GM23338 (cell line): ENCODE data around the gene EMID1. TPM values are rescaled to one million over a fixed set of nuclear protein-coding genes. Genes with fewer than 3 reads are reported as not detected.

Source experiments
- ATAC-seq: fragments of 200-7000 bp; cut with Tn5 transposase; 3 replicates; pipeline ENCODE4 v1.9.1; 2020
- DNase-seq: peaks from one replicate; pipeline ENCODE4 v3.0.0-alpha.2; 2015; ENCODE audit warnings: low spot score
- H2AFZ ChIP-seq: fragments of 200-600 bp; sonication (generic); 2 replicates; pipeline ENCODE4 v1.8.0; 2016; ENCODE audit warnings: antibody characterized with exemption, mild to moderate bottlenecking, moderate library complexity
- H3F3A ChIP-seq: fragments of 200-600 bp; sonication (generic); replicated peaks from 2 replicates; pipeline ENCODE4 v1.8.0; 2017; ENCODE audit warnings: antibody characterized with exemption, mixed run types, low read depth
- H3K27ac ChIP-seq: fragments of 200-600 bp; sonication (generic); 2 replicates; pipeline ENCODE4 v1.6.1; 2016; ENCODE audit warnings: low read depth
- H3K27me3 ChIP-seq: fragments of 200-600 bp; sonication (generic); 2 replicates; pipeline ENCODE4 v1.8.0; 2016; ENCODE audit warnings: mild to moderate bottlenecking, mixed run types, moderate library complexity; ENCODE audit not compliant: insufficient read depth
- H3K36me3 ChIP-seq: fragments of 200-600 bp; sonication (generic); 2 replicates; pipeline ENCODE4 v1.8.0; 2016; ENCODE audit warnings: mild to moderate bottlenecking; ENCODE audit not compliant: insufficient read depth
- H3K4me1 ChIP-seq: fragments of 200-600 bp; sonication (generic); 2 replicates; pipeline ENCODE4 v1.8.0; 2016; ENCODE audit warnings: mild to moderate bottlenecking, moderate library complexity; ENCODE audit not compliant: insufficient read depth
- H3K4me2 ChIP-seq: fragments of 200-600 bp; sonication (generic); 2 replicates; pipeline ENCODE4 v1.7.1; 2017; ENCODE audit warnings: mixed run types
- H3K4me3 ChIP-seq: fragments of 200-600 bp; sonication (generic); 2 replicates; pipeline ENCODE4 v1.6.1; 2016; ENCODE audit warnings: mixed run types
- H3K79me2 ChIP-seq: fragments of 200-600 bp; sonication (generic); replicated peaks from 2 replicates; pipeline ENCODE4 v1.8.0; 2017; ENCODE audit warnings: mild to moderate bottlenecking; ENCODE audit not compliant: insufficient read depth
- H3K9me2 ChIP-seq: fragments of 200-600 bp; sonication (generic); 2 replicates; pipeline ENCODE4 v1.8.0; 2017; ENCODE audit not compliant: insufficient read depth
- H4K20me1 ChIP-seq: fragments of 200-600 bp; sonication (generic); replicated peaks from 2 replicates; pipeline ENCODE4 v1.8.0; 2017; ENCODE audit warnings: mild to moderate bottlenecking; ENCODE audit not compliant: insufficient read depth
- H3K27ac Mint-ChIP-seq: 2 replicates; pipeline ENCODE4 v1.8.0; 2020; ENCODE audit warnings: inconsistent platforms, mild to moderate bottlenecking, moderate library complexity, mixed read lengths
- H3K27me3 Mint-ChIP-seq: 3 replicates; pipeline ENCODE4 v1.8.0; 2022; ENCODE audit warnings: low read depth, mild to moderate bottlenecking, moderate library complexity, mixed read lengths, inconsistent platforms; ENCODE audit not compliant: insufficient read depth, poor library complexity
- H3K36me3 Mint-ChIP-seq: 3 replicates; pipeline ENCODE4 v1.8.0; 2021; ENCODE audit warnings: low read depth, mild to moderate bottlenecking, inconsistent platforms, moderate library complexity, mixed read lengths
- H3K4me1 Mint-ChIP-seq: 3 replicates; pipeline ENCODE4 v1.8.0; 2020; ENCODE audit warnings: mild to moderate bottlenecking, inconsistent platforms, mixed read lengths
- H3K4me3 Mint-ChIP-seq: 3 replicates; pipeline ENCODE4 v1.8.0; 2021; ENCODE audit warnings: moderate library complexity, mild to moderate bottlenecking, inconsistent platforms, mixed read lengths
- H3K9me3 Mint-ChIP-seq: 3 replicates; pipeline ENCODE4 v1.8.0; 2020; ENCODE audit warnings: moderate library complexity, mild to moderate bottlenecking, inconsistent platforms, mixed read lengths
- CREB1 ChIP-seq: fragments of 250-450 bp; sonication (Bioruptor Pico); IDR thresholded peaks from 2 replicates; pipeline ENCODE4 v1.5.0; 2020; ENCODE audit warnings: low read depth, mild to moderate bottlenecking, moderate library complexity
- EZH2 ChIP-seq: fragments of 200-600 bp; sonication (generic); IDR thresholded peaks from one replicate; pipeline ENCODE4 v1.8.0; 2017; ENCODE audit warnings: antibody characterized with exemption, mild to moderate bottlenecking, low read depth; ENCODE audit not compliant: unreplicated experiment
- EZH2phosphoT487 ChIP-seq: fragments of 200-600 bp; sonication (generic); IDR thresholded peaks from one replicate; pipeline ENCODE4 v1.8.1; 2018; ENCODE audit warnings: antibody characterized with exemption; ENCODE audit not compliant: unreplicated experiment
- JUNB ChIP-seq: IDR thresholded peaks from one replicate; pipeline ENCODE4 v1.6.1; 2016; ENCODE audit warnings: antibody characterized with exemption; ENCODE audit not compliant: unreplicated experiment
- NANOG ChIP-seq: IDR thresholded peaks from 2 replicates; pipeline ENCODE4 v1.6.1; 2016; ENCODE audit warnings: antibody characterized with exemption, borderline replicate concordance
- POLR2AphosphoS5 ChIP-seq: IDR thresholded peaks from 2 replicates; pipeline ENCODE4 v1.6.1; 2016; ENCODE audit warnings: antibody characterized with exemption, low read depth
- STAT1 ChIP-seq: IDR thresholded peaks from one replicate; pipeline ENCODE4 v1.6.1; 2016; ENCODE audit warnings: antibody characterized with exemption; ENCODE audit not compliant: unreplicated experiment
- ZNF114 ChIP-seq: fragments of 250-450 bp; sonication (Bioruptor Pico); IDR thresholded peaks from 2 replicates; pipeline ENCODE4 v1.5.0; 2020; ENCODE audit warnings: mild to moderate bottlenecking, moderate library complexity
- ZNF331 ChIP-seq: fragments of 250-450 bp; sonication (Bioruptor Pico); IDR thresholded peaks from 2 replicates; pipeline ENCODE4 v1.5.0; 2020; ENCODE audit warnings: low read depth, mild to moderate bottlenecking, moderate library complexity
- polyA plus RNA-seq: library from polyadenylated mRNA; unstranded; fragments of >200 nt; fragmentation: Nextera tagmentation; extraction: Ambion mirVana; gene quantifications from 2 replicates; pipeline ENCODE4 v1.2.1, GENCODE V29; 2016
- total RNA-seq: library from RNA; depleted of rRNA; stranded (reverse); fragments of >200 nt; shearing (Covaris generic); gene quantifications from 2 replicates; pipeline ENCODE4 v1.2.3, GENCODE V29; 2014
- TF ChIP-seq, protein P1 (sequence below): IDR thresholded peaks from 2 replicates; pipeline ENCODE4 v1.6.1; 2016; ENCODE audit warnings: antibody characterized with exemption
- TF ChIP-seq, protein P2 (sequence below): IDR thresholded peaks from one replicate; pipeline ENCODE4 v1.6.1; 2018; ENCODE audit warnings: antibody characterized with exemption; ENCODE audit not compliant: unreplicated experiment
- TF ChIP-seq, protein P3 (sequence below), 2 experiments: fragments of 200-600 bp in 1 of 2; sonication (generic) in 1 of 2; conservative IDR thresholded peaks; 2 replicates each; pipeline versions ENCODE4 v1.5.1 to v1.6.1; 2016 to 2017; ENCODE audit warnings: antibody characterized with exemption in 2 of 2, low read depth in 2 of 2, mild to moderate bottlenecking in 2 of 2, moderate library complexity in 1 of 2
- TF ChIP-seq, protein P4 (sequence below): fragments of 250-450 bp; sonication (Bioruptor Pico); IDR thresholded peaks from 2 replicates; pipeline ENCODE4 v1.5.0; 2020; ENCODE audit warnings: mild to moderate bottlenecking, moderate library complexity

EMID1 gene
- total and polyA plus RNA-seq, 2 experiments from 2014 or later, result 3.0 to 13.4 TPM

DNA sequence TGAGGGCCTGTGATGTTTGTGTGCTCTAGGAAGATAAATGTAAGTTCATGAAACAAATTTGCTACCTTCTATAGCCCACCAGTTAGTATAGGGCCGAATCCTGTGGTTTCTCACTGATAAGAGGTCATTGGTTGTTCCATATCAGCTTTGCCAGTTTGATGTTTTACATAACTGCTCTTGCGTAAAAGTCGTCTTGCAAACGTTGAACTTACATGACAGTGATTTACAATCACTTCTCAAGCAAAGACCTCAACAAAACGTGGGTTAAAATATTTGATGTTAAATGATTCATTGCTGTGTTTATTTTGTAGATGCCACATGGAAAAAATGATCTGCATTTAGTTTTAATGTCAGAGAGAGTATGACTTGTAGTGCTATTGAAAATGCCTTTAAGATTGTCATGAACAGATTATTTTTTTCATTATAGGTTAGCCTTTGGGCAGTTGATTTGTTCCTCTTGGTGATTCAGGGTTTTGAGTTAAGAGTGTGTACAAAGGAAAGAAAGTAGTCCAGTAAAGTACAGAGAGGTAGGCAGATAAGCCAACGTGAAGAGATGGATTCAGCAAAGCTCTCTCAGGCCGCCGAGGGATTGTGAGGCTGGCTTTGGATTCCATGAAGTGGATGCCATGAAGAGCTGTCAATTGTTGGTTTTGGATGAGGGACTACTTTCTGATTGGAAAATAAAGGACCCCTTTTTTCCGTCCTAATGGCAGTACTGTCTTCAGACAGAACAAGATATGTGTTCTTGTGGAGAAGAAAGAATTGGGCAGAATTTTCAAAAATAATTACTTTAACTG is 65.0 kb downstream of the EMID1 start:
- Histone ChIP-seq H3K9me2 (no peaks in the 10 kb centered on the region), H3K27ac (no peak overlapping the region), H3K4me2 (peak overlapping the region; percentile 100), H4K20me1 (peaks cover 59% of the 10 kb centered on the region), H3K79me2 (peaks cover 97% of the 10 kb centered on the region), H3K4me1 (peaks cover 34% of the 10 kb centered on the region), H3F3A (peaks cover 5% of the 10 kb centered on the region), H2AFZ (no peak overlapping the region), H3K4me3 (peak overlapping the region; percentile 99), H3K36me3 (peaks cover 44% of the 10 kb centered on the region), H3K27me3 (no peaks in the 10 kb centered on the region)
- Mint-ChIP-seq H3K4me1 (peaks cover 40% of the 10 kb centered on the region), H3K9me3 (no peaks in the 10 kb centered on the region), H3K27ac (peak overlapping the region; percentile 11; the same call in 1 of the 2 replicates), H3K4me3 (peak overlapping the region; percentile 92), H3K36me3 (peaks cover 90% of the 10 kb centered on the region), H3K27me3 (peaks cover 17% of the 10 kb centered on the region)
- no peak for ATAC-seq
- DNase-seq, result no peak
- no peak for TF ChIP-seq JUNB
- TF ChIP-seq EZH2, result no peak
- TF ChIP-seq POLR2AphosphoS5, result no peak
- TF ChIP-seq, protein P1, sequence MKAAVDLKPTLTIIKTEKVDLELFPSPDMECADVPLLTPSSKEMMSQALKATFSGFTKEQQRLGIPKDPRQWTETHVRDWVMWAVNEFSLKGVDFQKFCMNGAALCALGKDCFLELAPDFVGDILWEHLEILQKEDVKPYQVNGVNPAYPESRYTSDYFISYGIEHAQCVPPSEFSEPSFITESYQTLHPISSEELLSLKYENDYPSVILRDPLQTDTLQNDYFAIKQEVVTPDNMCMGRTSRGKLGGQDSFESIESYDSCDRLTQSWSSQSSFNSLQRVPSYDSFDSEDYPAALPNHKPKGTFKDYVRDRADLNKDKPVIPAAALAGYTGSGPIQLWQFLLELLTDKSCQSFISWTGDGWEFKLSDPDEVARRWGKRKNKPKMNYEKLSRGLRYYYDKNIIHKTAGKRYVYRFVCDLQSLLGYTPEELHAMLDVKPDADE, result no peak
- TF ChIP-seq, protein P2, sequence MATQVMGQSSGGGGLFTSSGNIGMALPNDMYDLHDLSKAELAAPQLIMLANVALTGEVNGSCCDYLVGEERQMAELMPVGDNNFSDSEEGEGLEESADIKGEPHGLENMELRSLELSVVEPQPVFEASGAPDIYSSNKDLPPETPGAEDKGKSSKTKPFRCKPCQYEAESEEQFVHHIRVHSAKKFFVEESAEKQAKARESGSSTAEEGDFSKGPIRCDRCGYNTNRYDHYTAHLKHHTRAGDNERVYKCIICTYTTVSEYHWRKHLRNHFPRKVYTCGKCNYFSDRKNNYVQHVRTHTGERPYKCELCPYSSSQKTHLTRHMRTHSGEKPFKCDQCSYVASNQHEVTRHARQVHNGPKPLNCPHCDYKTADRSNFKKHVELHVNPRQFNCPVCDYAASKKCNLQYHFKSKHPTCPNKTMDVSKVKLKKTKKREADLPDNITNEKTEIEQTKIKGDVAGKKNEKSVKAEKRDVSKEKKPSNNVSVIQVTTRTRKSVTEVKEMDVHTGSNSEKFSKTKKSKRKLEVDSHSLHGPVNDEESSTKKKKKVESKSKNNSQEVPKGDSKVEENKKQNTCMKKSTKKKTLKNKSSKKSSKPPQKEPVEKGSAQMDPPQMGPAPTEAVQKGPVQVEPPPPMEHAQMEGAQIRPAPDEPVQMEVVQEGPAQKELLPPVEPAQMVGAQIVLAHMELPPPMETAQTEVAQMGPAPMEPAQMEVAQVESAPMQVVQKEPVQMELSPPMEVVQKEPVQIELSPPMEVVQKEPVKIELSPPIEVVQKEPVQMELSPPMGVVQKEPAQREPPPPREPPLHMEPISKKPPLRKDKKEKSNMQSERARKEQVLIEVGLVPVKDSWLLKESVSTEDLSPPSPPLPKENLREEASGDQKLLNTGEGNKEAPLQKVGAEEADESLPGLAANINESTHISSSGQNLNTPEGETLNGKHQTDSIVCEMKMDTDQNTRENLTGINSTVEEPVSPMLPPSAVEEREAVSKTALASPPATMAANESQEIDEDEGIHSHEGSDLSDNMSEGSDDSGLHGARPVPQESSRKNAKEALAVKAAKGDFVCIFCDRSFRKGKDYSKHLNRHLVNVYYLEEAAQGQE, result no peak
- no peak for TF ChIP-seq NANOG
- TF ChIP-seq ZNF331 (CRISPR knock-in tag), result no peak
- TF ChIP-seq EZH2phosphoT487, result no peak
- TF ChIP-seq CREB1 (CRISPR knock-in tag), result no peak
- no peak for TF ChIP-seq ZNF114
- TF ChIP-seq STAT1, result no peak
- TF ChIP-seq, protein P3, sequence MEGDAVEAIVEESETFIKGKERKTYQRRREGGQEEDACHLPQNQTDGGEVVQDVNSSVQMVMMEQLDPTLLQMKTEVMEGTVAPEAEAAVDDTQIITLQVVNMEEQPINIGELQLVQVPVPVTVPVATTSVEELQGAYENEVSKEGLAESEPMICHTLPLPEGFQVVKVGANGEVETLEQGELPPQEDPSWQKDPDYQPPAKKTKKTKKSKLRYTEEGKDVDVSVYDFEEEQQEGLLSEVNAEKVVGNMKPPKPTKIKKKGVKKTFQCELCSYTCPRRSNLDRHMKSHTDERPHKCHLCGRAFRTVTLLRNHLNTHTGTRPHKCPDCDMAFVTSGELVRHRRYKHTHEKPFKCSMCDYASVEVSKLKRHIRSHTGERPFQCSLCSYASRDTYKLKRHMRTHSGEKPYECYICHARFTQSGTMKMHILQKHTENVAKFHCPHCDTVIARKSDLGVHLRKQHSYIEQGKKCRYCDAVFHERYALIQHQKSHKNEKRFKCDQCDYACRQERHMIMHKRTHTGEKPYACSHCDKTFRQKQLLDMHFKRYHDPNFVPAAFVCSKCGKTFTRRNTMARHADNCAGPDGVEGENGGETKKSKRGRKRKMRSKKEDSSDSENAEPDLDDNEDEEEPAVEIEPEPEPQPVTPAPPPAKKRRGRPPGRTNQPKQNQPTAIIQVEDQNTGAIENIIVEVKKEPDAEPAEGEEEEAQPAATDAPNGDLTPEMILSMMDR (conservative IDR thresholded peaks at IDR 0.05; ENCODE audit: low read depth in 2 of 2), result no peak
- TF ChIP-seq, protein P4, sequence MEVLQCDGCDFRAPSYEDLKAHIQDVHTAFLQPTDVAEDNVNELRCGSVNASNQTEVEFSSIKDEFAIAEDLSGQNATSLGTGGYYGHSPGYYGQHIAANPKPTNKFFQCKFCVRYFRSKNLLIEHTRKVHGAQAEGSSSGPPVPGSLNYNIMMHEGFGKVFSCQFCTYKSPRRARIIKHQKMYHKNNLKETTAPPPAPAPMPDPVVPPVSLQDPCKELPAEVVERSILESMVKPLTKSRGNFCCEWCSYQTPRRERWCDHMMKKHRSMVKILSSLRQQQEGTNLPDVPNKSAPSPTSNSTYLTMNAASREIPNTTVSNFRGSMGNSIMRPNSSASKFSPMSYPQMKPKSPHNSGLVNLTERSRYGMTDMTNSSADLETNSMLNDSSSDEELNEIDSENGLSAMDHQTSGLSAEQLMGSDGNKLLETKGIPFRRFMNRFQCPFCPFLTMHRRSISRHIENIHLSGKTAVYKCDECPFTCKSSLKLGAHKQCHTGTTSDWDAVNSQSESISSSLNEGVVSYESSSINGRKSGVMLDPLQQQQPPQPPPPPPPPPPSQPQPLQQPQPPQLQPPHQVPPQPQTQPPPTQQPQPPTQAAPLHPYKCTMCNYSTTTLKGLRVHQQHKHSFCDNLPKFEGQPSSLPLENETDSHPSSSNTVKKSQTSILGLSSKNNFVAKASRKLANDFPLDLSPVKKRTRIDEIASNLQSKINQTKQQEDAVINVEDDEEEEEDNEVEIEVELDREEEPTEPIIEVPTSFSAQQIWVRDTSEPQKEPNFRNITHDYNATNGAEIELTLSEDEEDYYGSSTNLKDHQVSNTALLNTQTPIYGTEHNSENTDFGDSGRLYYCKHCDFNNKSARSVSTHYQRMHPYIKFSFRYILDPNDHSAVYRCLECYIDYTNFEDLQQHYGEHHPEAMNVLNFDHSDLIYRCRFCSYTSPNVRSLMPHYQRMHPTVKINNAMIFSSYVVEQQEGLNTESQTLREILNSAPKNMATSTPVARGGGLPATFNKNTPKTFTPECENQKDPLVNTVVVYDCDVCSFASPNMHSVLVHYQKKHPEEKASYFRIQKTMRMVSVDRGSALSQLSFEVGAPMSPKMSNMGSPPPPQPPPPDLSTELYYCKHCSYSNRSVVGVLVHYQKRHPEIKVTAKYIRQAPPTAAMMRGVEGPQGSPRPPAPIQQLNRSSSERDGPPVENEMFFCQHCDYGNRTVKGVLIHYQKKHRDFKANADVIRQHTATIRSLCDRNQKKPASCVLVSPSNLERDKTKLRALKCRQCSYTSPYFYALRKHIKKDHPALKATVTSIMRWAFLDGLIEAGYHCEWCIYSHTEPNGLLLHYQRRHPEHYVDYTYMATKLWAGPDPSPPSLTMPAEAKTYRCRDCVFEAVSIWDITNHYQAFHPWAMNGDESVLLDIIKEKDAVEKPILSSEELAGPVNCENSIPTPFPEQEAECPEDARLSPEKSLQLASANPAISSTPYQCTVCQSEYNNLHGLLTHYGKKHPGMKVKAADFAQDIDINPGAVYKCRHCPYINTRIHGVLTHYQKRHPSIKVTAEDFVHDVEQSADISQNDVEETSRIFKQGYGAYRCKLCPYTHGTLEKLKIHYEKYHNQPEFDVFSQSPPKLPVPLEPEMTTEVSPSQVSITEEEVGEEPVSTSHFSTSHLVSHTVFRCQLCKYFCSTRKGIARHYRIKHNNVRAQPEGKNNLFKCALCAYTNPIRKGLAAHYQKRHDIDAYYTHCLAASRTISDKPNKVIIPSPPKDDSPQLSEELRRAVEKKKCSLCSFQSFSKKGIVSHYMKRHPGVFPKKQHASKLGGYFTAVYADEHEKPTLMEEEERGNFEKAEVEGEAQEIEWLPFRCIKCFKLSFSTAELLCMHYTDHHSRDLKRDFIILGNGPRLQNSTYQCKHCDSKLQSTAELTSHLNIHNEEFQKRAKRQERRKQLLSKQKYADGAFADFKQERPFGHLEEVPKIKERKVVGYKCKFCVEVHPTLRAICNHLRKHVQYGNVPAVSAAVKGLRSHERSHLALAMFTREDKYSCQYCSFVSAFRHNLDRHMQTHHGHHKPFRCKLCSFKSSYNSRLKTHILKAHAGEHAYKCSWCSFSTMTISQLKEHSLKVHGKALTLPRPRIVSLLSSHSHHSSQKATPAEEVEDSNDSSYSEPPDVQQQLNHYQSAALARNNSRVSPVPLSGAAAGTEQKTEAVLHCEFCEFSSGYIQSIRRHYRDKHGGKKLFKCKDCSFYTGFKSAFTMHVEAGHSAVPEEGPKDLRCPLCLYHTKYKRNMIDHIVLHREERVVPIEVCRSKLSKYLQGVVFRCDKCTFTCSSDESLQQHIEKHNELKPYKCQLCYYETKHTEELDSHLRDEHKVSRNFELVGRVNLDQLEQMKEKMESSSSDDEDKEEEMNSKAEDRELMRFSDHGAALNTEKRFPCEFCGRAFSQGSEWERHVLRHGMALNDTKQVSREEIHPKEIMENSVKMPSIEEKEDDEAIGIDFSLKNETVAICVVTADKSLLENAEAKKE, result no peak
